Right atrium auricular region (tissue), 2 donors: Measurements from ENCODE around the gene WASHC4. TPM values are rescaled to one million over a fixed set of nuclear protein-coding genes. Genes with fewer than 3 reads are reported as not detected.

Experiments used
- DNase-seq: peaks from one replicate; pipeline ENCODE4 v3.0.0-alpha.2; 2019; ENCODE audit warnings: low spot score
- H3K27ac ChIP-seq, 2 donors: fragments of 200-600 bp; sonication (generic); 1 replicate in 1 of 2; 2 replicates in 1 of 2; pipeline ENCODE4 v1.5.1; 2016 to 2019
- H3K27me3 ChIP-seq, 2 donors: fragments of 200-600 bp; sonication (generic); one replicate each; pipeline versions ENCODE4 v1.5.1 to v1.6.0; 2017 to 2019
- H3K36me3 ChIP-seq: fragments of 200-600 bp; sonication (generic); one replicate; pipeline ENCODE4 v1.5.1; 2016
- H3K4me1 ChIP-seq, 2 donors: fragments of 200-600 bp; sonication (generic); one replicate each; pipeline versions ENCODE4 v1.5.1 to v1.6.0; 2017 to 2019
- H3K4me3 ChIP-seq, 2 donors: fragments of 200-600 bp; sonication (generic); 1 replicate in 1 of 2; 2 replicates in 1 of 2; pipeline ENCODE4 v1.5.1; 2017 to 2019; ENCODE audit warnings: mild to moderate bottlenecking in 1 of 2, moderate library complexity in 1 of 2
- H3K9me3 ChIP-seq, 2 donors: fragments of 200-600 bp; sonication (generic); one replicate each; pipeline ENCODE4 v1.5.1; 2019
- CTCF ChIP-seq, 2 donors: fragments of 200-600 bp; sonication (generic); IDR thresholded peaks; one replicate each; pipeline ENCODE4 v1.5.1; 2019; ENCODE audit warnings: antibody characterized with exemption in 2 of 2
- total RNA-seq, 2 donors: library from RNA; depleted of rRNA; stranded (reverse); fragments of >200 nt; gene quantifications; one replicate each; pipeline ENCODE4 v1.1.0, GENCODE V29; 2016

Gene WASHC4
- total RNA-seq, 2 donors from 2014 or later: 19.5 to 23.8 TPM

- Histone ChIP-seq H3K9me3 (no peaks in the 10 kb centered on the region), H3K27me3 (no peaks in the 10 kb centered on the region), H3K27ac (no peak overlapping the region), H3K4me1 (no peaks in the 10 kb centered on the region), H3K4me3 (no peak overlapping the region), H3K36me3 (peaks cover 87% of the 10 kb centered on the region)
- DNase-seq: no peak
- no peak for TF ChIP-seq CTCF (IDR thresholded peaks at IDR 0.05)
These were observed 92.9 kb downstream of the WASHC4 start for GRCh38 chr12:105200385-105200784.

GRCh38 chr12:105201299-105201698 lies 93.8 kb downstream of the WASHC4 start:
- peaks cover 89% of the 10 kb centered on the region for H3K36me3 ChIP-seq
- no peaks in the 10 kb centered on the region for H3K4me1 ChIP-seq
- H3K27ac ChIP-seq: no peak overlapping the region
- H3K9me3 ChIP-seq: no peaks in the 10 kb centered on the region
- H3K4me3 ChIP-seq: no peak overlapping the region
- TF ChIP-seq CTCF (IDR thresholded peaks at IDR 0.05): no peak
- no peak for DNase-seq
- H3K27me3 ChIP-seq: no peaks in the 10 kb centered on the region

GRCh38 chr12:105202202-105202601 lies 94.7 kb downstream of the WASHC4 start:
- Histone ChIP-seq H3K9me3 (no peaks in the 10 kb centered on the region), H3K27ac (no peak overlapping the region), H3K4me3 (no peak overlapping the region), H3K36me3 (peaks cover 89% of the 10 kb centered on the region), H3K4me1 (no peaks in the 10 kb centered on the region), H3K27me3 (no peaks in the 10 kb centered on the region)
- no peak for TF ChIP-seq CTCF (IDR thresholded peaks at IDR 0.05)
- no peak for DNase-seq

- Histone ChIP-seq H3K4me3 (no peak overlapping the region), H3K36me3 (peaks cover 85% of the 10 kb centered on the region), H3K27me3 (no peaks in the 10 kb centered on the region), H3K9me3 (no peaks in the 10 kb centered on the region), H3K4me1 (no peaks in the 10 kb centered on the region), H3K27ac (no peak overlapping the region)
- DNase-seq: no peak
- no peak for TF ChIP-seq CTCF (IDR thresholded peaks at IDR 0.05)
These were observed 96.6 kb downstream of the WASHC4 start for GRCh38 chr12:105204127-105204526.

GRCh38 chr12:105204916-105205315 lies 97.4 kb downstream of the WASHC4 start:
- Histone ChIP-seq H3K36me3 (peaks cover 81% of the 10 kb centered on the region), H3K27ac (no peak overlapping the region), H3K4me1 (no peaks in the 10 kb centered on the region), H3K9me3 (no peaks in the 10 kb centered on the region), H3K4me3 (no peak overlapping the region), H3K27me3 (no peaks in the 10 kb centered on the region)
- DNase-seq: no peak
- no peak for TF ChIP-seq CTCF (IDR thresholded peaks at IDR 0.05)

- Histone ChIP-seq H3K4me1 (no peaks in the 10 kb centered on the region), H3K9me3 (no peaks in the 10 kb centered on the region), H3K4me3 (no peak overlapping the region), H3K27me3 (no peaks in the 10 kb centered on the region), H3K36me3 (peaks cover 79% of the 10 kb centered on the region), H3K27ac (no peak overlapping the region)
- TF ChIP-seq CTCF (IDR thresholded peaks at IDR 0.05): no peak
- DNase-seq: no peak
These were observed 98.0 kb downstream of the WASHC4 start for GRCh38 chr12:105205322-105206048.
